Calu3 (cell line): ENCODE data around the gene PPP1R3E. TPM values are rescaled to one million over a fixed set of nuclear protein-coding genes. Genes with fewer than 3 reads are reported as not detected.
A peak's percentile ranks its signal among the peaks of the same experiment; 100 is the strongest.

Experiments used
- BruUV-seq: library from RNA; stranded (reverse); fragments of 400-500 nt; replicated peaks from 2 replicates; lab custom pipeline; 2021; lab: Mats Ljungman, UMichigan
- CTCF ChIA-PET: fragments of 300-600 bp; sonication (Branson Sonifier 250); formaldehyde crosslinking; loops from one replicate; lab custom pipeline; 2022; ENCODE audit warnings: antibody characterized with exemption; lab: Charles Lee
- DNase-seq: peaks from one replicate; pipeline ENCODE4 v3.0.0; 2022
- H3K27ac Mint-ChIP-seq: one replicate; pipeline ENCODE4 v1.8.0; 2022; ENCODE audit warnings: mixed read lengths; ENCODE audit not compliant: unreplicated experiment
- H3K27me3 Mint-ChIP-seq: one replicate; pipeline ENCODE4 v1.8.0; 2022; ENCODE audit warnings: mixed read lengths; ENCODE audit not compliant: unreplicated experiment
- H3K36me3 Mint-ChIP-seq: one replicate; pipeline ENCODE4 v1.8.0; 2022; ENCODE audit warnings: mild to moderate bottlenecking, moderate library complexity, mixed read lengths; ENCODE audit not compliant: insufficient read depth, unreplicated experiment
- H3K4me1 Mint-ChIP-seq: one replicate; pipeline ENCODE4 v1.8.0; 2022; ENCODE audit warnings: mild to moderate bottlenecking, low read depth, mixed read lengths; ENCODE audit not compliant: unreplicated experiment
- H3K4me3 Mint-ChIP-seq: one replicate; pipeline ENCODE4 v1.8.0; 2022; ENCODE audit warnings: mild to moderate bottlenecking, low read depth, moderate library complexity, mixed read lengths; ENCODE audit not compliant: unreplicated experiment
- H3K9me3 Mint-ChIP-seq: one replicate; pipeline ENCODE4 v1.8.0; 2022; ENCODE audit warnings: low read depth, mixed read lengths; ENCODE audit not compliant: unreplicated experiment
- CTCF ChIP-seq: fragments of 200-600 bp; IDR thresholded peaks from one replicate; pipeline ENCODE4 v1.8.0; 2022; ENCODE audit warnings: antibody characterized with exemption; ENCODE audit not compliant: unreplicated experiment
- intact Hi-C: fragments of 100-400 bp; cut with micrococcal nuclease; formaldehyde crosslinking; loops from one replicate; pipeline ENCODE4 v1.10.0; 2022; ENCODE audit not compliant: unreplicated experiment
- total RNA-seq: library from RNA; stranded (reverse); gene quantifications from 2 replicates; pipeline ENCODE4 v1.2.3, GENCODE V29; 2022

Gene PPP1R3E
- total RNA-seq, 1 experiment from 2014 or later, result 12.8 TPM

GRCh38 chr14:23299986-23300686 lies 2.5 kb downstream of the PPP1R3E start:
- BruUV-seq, result no TSS peak
- Mint-ChIP-seq H3K27me3 (no peaks in the 10 kb centered on the region), H3K9me3 (no peaks in the 10 kb centered on the region), H3K27ac (peak overlapping the region; percentile 64), H3K4me3 (peak overlapping the region; percentile 89), H3K36me3 (peaks cover 37% of the 10 kb centered on the region), H3K4me1 (peaks cover 25% of the 10 kb centered on the region)
- intact Hi-C loops, result loop anchor here (1.0 kb wide), 1 partner anchor 35 kb away; no protein-coding TSS in a partner anchor
- no peak for DNase-seq
- CTCF ChIA-PET, result interaction anchor here (0.6 to 2.7 kb wide), 7 partner anchors 10 to 505 kb away, joined by 3 to 8 read pairs (median 5); partner anchors contain the start of gene PABPN1
- no peak for TF ChIP-seq CTCF

DNA sequence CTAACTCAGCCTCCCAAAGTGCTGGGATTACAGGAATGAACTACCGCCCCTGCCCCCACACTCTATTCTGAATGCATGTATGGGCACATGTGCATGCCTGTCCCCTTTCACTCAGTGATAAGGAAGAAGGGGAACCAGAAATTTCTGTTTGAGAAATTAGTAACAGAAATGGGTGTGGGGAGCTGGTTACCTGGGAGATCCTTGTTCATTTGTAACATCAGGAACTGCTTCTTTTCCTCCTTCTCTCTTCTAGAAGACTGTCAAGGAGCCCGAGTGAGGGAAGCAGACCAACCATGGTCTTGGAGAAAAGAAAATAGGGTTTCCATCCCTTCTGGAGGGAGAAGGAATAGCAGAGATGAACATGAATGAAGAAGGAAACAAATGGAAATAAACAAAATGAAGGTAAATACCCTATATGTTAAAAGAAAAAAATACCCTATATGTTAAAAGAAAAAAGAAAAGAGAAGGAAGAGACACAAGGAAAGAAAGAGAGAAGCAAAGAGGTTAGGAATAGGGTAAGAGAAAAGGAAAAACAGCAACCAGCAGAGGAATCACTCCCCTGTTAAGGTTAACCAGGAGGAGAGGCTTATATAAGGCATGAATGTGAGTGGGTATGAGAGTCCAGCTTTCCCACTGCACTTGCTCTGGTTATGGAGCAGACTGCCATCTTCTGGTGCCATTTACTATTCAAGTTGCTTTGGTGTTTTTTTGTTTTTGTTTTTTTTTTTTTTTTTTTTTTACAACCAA lies 3.3 kb downstream of the PPP1R3E start:
- TSS peak; percentile 90 for BruUV-seq
- peaks cover 25% of the 10 kb centered on the region for H3K4me1 Mint-ChIP-seq
- H3K27me3 Mint-ChIP-seq, result no peaks in the 10 kb centered on the region
- peak overlapping the region; percentile 89 for H3K4me3 Mint-ChIP-seq
- intact Hi-C loops, result loop anchor here (1.0 kb wide), 1 partner anchor 34 kb away; no protein-coding TSS in a partner anchor
- H3K27ac Mint-ChIP-seq, result peak overlapping the region; percentile 31
- CTCF ChIA-PET, result interaction anchor here (2.7 kb wide), 1 partner anchor 9 kb away, joined by 8 read pairs; no protein-coding TSS in a partner anchor
- DNase-seq, result peak; percentile 49
- no peak for TF ChIP-seq CTCF
- peaks cover 39% of the 10 kb centered on the region for H3K36me3 Mint-ChIP-seq
- H3K9me3 Mint-ChIP-seq, result no peaks in the 10 kb centered on the region

GRCh38 chr14:23297611-23298277 lies 4.9 kb downstream of the PPP1R3E start:
- H3K36me3 Mint-ChIP-seq, result peaks cover 37% of the 10 kb centered on the region
- H3K9me3 Mint-ChIP-seq, result no peaks in the 10 kb centered on the region
- H3K27me3 Mint-ChIP-seq, result no peaks in the 10 kb centered on the region
- CTCF ChIA-PET, result no interaction called here
- no peak overlapping the region for H3K4me3 Mint-ChIP-seq
- H3K27ac Mint-ChIP-seq, result no peak overlapping the region
- TF ChIP-seq CTCF, result no peak
- intact Hi-C loops, result no loop called here
- no TSS peak for BruUV-seq
- no peak for DNase-seq
- peaks cover 25% of the 10 kb centered on the region for H3K4me1 Mint-ChIP-seq

- no TSS peak for BruUV-seq
- no peaks in the 10 kb centered on the region for H3K9me3 Mint-ChIP-seq
- no peak overlapping the region for H3K27ac Mint-ChIP-seq
- intact Hi-C loops, result no loop called here
- CTCF ChIA-PET, result no interaction called here
- no peak overlapping the region for H3K4me3 Mint-ChIP-seq
- peaks cover 31% of the 10 kb centered on the region for H3K36me3 Mint-ChIP-seq
- DNase-seq, result no peak
- no peak for TF ChIP-seq CTCF
- H3K27me3 Mint-ChIP-seq, result no peaks in the 10 kb centered on the region
- peaks cover 25% of the 10 kb centered on the region for H3K4me1 Mint-ChIP-seq
Measured at GRCh38 chr14:23297096-23297495, 5.6 kb downstream of the PPP1R3E start.
